ELF-1 (cell line): ENCODE data around the gene MEGF8.
"Not testable (repeated sequence)": the region's sequence is repeated elsewhere in the genome, so short reads cannot be mapped to it uniquely, and the experiment has no call there.

Experiments
- DNase-seq: peaks from one replicate; pipeline ENCODE4 v3.0.0-alpha.2; 2016; ENCODE audit warnings: low read depth, low spot score

MEGF8 gene

DNA sequence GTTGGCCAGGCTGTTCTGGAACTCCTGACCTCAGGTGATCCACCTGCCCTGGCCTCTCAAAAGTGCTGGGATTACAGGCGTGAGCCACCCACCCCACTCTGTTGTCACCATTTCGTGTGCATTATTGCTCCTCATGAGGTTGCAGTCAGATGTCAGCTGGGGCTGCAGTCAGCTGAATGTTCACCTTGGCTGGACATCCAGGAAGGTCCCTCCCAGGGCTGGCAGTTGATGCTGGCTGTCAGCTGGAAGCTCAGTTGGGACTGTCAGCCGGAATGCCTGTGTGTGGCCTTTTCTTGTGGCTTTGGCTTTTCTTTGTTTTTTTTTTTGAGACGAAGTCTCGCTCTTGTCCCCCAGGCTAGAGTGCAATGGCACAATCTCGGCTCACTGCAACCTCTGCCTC lies 6.6 kb downstream of the MEGF8 start:
- no peak for DNase-seq

DNA sequence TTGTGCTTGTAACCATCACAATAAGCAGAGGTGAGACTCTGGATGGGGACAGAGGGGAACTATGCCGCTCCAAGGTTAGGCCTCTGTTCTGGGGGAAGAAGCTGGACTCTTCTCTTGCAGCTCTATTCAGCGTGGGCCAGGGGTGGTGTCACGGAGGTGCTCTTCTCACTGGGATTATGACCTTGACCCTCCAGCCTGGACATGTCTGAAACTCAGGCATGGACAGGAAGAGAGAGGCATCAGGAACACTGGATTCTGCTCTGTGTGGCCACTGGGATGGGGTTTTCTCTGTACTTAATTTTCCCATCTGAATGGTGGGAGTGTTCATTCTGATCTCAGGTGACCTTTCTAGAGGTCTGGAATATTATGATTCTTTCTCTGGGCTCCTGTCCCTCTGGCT lies 7.6 kb downstream of the MEGF8 start:
- DNase-seq, result no peak

DNA sequence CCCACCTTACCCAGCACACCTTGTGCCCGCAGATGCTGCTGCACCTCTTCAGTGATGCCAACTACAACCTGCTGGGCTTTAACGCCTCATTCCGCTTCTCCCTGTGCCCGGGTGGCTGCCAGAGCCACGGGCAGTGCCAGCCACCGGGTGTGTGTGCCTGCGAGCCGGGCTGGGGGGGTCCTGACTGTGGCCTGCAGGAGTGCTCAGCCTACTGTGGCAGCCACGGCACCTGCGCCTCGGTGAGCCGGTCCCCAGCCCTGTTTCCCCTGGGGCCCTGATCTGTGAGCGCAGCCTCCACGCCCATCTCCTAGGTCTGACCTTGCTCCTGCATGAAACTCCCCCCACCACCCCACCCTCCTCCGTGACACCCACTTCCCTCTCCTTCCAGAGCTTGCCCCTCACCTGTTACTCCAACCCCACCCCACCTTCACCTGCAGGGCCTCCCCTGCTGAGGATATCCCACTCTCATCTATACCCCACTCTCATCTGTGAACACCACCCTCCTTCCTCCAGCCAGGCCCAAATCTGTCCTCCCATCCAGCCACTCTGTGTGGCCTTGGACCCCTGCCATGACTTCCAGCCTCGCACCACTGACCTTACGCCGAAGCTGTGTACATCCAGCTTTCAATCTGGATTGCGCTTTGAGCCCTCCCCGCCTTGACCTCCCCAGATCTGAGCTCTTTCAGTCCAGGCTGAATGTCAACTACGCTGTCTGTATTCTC lies 8.7 kb downstream of the MEGF8 start:
- no peak for DNase-seq

DNA sequence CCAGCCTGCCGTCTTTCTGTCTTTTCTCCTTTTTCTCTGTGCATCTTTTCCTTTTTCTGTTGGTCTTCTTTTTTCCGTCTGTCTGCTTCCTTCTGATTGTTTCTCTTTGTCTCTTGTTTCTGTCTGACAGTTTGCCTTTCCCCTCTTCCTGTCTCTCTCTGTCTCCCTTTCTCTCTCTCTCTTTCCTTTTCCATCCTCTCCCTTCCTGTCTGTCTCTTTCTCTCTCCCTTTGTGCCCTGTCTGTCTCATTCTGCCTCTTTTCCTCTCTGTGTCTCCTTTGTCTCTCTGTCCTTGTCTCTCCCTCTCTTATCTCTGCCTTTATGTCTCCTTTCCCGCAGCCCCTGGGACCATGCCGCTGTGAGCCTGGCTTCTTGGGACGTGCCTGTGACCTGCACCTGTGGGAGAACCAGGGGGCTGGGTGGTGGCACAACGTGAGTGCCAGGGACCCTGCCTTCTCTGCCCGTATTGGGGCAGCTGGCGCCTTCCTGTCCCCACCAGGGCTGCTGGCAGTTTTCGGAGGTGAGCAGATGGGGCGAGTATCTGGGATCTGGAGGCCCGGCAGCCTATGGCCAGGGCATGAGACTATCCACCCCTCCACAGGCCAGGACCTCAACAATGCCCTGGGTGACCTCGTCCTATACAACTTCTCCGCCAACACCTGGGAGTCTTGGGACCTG lies 9.4 kb downstream of the MEGF8 start:
- no peak for DNase-seq

DNA sequence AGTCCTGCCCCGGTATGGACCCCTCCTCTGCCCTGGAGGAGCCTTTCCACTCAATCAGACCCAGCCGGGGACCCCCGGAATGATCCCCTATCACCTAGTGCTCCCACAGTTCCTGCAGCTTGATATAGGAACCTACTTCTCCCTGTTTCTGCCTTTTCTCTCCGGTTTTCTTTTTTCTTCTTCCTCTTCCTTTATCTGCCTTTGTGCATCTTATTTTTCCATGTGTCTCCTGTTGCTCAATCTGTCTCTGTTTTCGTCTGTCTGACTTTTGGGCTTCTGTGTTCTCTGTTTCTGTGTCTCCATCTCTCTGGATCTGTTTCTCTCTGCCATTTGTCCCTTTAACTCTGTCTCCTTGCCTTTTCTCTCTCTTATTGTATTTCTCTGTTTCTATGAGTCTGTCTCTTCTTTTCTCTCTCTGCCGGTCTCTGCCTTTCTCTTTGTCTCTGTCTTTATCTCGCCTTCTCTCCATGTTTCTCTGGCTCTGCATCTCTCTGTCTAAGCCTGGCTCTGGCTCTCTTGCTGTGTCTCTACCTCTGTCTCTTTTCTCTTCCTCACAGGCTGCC lies 10.0 kb downstream of the MEGF8 start:
- no peak for DNase-seq

DNA sequence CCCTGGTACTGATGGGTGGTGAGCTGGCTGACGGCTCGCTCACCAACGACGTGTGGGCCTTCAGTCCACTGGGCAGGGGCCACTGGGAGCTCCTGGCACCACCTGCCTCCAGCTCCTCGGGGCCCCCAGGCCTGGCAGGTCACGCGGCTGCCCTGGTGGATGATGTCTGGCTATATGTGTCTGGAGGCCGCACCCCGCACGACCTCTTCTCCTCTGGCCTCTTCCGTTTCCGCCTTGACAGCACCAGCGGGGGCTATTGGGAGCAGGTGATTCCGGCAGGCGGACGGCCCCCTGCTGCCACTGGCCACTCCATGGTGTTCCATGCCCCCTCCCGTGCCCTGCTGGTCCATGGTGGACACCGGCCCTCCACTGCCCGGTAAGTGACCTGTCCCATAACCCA lies 10.5 kb downstream of the MEGF8 start:
- no peak for DNase-seq

DNA sequence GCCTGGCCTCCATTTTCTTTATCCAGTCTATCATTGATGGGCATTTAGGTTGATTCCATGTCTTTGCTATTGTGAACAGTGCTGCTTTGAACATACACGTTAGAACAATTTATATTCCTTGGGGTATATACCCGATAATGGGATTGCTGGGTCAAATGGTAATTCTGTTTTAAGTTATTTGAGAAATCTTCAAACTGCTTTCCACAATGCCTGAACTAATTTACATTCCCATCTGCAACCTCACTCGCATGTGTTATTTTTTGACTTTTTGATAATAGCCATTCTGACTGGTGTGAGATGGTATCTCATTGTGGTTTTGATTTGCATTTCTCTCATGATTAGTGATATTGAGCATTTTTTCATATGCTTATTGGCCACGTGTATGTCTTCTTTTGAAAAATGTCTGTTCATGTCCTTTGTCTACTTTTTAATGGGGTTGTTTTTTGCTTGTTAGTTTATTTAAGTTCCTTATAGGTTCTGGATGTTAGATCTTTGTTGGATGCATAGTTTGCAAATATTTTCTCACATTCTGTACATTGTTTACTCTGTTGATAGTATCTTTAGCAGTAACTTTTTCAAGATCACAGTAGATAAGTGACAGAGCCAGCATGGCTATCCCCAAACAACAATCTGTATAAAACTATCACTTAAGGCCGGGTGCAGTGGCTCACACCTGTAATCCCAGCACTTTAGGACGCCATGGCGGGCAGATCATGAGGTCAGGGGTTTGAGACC lies 13.9 kb downstream of the MEGF8 start:
- DNase-seq, result not testable (repeated sequence)

DNA sequence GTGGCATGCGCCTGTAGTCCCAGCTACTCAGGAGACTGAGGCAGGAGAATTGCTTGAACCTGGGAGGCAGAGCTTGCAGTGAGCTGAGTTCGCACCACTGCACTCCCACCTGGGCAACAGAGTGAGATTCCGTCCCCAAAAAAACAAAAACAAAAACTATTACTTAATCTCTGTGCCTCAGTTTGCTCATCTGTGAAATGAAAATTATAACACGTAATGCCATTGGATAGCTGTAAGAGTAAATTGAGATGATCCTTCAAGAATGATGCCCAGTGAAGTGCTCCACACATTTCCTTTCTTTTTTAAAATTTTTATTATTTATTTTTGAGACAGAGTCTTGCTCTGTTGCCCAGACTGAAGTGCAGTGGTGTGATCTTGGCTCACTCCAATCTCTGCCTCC lies 14.5 kb downstream of the MEGF8 start:
- not testable (repeated sequence) for DNase-seq

DNA sequence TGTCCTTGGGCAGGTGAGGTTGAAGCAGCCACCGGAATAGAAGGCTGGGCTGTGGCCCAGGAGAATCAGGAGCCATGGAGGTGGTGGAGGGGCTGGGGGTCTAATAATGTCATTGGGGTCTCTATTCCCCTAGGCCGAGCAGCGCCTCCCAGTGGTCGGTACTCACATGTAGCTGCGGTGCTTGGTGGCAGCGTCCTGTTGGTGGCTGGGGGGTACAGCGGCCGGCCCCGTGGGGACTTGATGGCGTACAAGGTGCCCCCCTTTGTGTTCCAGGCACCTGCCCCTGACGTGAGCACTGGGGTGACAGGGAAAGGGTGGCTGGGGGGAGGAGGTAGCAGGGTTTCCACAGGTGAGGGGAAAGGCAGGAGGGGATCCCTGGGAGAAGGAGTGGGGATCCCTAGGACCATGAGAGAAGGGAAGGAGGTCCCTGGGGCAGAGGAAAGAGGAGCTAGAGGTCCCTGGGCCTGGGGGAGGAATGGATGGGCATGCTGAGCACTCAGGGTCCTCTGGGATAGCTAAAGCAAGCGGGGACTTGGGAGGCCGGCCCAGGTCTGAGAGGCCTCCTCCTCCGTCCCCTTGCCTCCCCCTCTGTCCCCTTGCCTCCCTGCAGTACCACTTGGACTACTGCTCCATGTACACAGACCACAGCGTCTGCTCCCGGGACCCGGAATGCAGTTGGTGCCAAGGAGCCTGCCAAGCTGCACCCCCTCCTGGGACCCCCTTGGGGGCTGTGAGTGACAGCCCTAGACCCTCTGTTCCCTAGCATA lies 18.1 kb downstream of the MEGF8 start:
- no peak for DNase-seq

DNA sequence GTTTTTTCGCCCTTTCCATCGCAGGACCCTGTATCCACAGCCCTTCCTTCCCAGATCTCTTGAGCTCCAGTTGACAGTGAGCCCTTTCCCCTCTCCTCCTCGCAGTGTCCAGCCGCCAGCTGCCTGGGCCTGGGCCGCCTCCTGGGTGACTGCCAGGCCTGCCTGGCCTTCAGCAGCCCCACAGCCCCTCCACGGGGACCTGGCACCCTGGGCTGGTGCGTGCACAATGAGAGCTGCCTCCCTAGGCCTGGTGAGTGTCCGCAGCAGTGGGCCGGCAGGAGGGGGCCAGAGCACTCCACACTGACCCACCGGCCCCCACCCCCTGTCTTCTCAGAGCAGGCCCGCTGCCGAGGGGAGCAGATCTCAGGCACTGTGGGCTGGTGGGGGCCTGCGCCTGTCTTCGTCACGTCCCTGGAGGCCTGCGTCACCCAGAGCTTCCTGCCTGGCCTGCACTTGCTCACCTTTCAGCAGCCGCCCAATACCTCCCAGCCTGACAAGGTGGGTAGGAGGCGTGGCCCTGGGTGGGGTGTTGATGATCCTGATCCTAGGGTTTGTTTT lies 19.0 kb downstream of the MEGF8 start:
- no peak for DNase-seq

DNA sequence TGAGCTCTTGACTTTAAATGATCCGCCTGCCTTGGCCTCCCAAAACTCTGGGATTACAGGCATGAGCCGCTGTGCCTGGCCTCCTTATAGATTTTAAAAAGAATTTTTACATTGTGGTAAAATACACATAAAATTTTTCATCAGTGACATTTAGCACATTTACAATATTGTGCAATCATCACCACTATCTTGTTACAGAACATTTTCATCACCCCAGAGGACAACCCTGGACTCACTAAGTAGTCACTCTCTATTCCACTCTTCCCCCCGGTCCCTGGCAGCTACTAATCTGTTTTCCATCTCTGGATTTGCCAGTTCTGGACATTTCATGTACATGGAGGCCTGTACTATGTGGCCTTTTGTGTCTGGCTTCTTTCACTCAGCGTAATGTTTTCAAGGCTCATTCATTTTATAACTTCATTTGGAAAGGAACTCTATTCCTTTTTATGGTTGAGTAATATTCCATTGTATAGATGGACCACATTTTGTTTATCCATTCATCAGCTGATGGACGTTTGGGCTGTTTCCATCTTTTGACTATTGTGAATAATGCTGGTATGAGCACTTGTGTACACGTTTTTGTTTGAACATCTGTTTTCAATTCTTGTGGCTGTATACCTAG lies 19.9 kb downstream of the MEGF8 start:
- no peak for DNase-seq

DNA sequence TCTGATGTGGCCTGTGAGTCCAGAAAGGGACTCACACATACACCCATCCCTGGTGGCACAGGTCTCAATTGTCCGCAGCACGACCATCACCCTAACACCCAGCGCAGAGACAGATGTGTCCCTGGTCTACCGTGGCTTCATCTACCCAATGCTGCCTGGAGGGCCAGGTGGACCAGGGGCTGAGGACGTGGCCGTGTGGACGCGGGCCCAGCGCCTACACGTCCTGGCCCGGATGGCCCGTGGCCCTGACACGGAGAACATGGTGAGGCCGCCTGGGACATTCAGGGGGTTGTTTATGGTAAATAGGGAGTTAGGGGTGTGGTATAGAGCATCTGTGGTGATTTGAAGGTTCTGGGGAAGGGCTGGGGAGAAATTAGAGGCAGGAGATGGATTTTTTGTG lies 22.8 kb downstream of the MEGF8 start:
- DNase-seq, result no peak

DNA sequence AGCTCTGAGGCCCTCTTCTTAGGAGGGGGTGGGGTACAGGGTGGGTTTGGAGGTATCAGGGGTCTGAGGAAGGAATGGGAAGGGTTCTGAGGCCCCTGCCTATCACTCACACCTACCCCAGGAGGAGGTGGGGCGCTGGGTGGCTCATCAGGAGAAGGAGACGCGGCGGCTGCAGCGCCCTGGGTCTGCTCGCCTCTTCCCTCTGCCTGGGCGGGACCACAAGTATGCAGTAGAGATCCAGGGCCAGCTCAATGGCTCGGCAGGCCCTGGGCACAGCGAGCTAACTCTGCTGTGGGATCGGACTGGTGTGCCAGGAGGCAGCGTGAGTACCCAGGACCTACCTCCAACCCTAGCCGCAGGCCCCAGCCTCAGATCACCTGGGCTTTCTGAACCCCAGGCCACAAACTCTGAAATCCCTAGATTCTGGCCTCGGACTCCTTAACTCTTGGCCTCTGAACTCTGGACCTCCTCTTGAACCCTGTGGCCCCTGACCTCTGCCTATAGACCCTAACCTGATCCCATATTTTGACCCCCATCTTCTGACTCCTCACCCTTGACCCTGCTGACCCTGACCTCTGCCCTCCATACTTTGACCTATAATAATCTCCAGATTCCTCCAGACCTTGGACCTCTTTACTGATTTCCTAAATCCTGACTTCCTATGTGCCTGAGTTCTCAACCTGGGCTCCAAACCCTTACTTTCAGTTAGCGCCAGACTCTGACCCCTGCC lies 24.1 kb downstream of the MEGF8 start:
- no peak for DNase-seq

DNA sequence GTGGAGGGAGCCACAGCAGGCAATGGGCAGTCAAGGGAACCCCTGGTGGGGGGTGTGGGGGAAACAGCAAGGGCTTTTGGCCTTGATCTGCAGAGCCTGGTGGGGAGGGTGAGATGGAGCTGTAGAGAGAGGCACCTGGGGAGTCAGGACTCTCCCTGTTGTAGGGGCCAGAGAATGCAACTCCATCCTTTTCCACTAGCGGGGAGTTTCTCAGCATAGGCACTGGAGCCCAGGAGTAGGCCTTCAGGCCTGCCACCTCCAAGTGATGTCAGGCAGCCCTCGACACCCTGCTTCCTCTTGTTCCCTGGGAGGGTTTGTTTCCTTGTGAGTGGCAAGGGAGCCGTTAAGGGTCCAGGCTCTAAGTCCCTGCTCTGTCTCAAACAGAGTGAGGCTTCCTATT lies 25.0 kb downstream of the MEGF8 start:
- DNase-seq, result no peak

DNA sequence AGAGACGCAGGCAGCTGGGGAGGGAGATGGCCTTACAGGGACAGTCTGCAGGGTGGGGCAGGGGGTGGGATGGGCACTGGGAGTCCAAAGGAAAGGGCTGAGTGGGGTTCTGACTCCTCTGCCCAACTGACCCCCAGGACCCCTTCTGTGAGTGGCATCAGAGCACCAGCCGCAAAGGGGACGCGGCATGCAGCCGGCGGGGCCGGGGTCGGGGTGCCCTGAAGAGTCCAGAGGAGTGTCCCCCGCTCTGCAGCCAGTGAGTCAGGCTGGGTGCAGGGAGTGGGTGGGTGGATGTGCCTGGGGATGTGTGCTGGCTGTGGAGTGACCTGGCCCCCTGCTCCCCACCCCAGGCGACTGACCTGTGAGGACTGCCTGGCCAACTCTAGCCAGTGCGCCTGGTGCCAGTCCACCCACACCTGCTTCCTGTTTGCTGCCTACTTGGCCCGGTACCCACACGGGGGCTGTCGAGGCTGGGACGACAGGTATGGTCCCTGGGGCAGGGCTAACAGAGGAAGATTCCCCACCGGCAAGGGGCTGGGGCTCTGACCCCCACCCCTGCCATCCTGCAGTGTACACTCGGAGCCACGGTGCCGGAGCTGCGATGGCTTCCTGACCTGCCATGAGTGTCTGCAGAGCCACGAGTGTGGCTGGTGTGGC lies 25.8 kb downstream of the MEGF8 start:
- no peak for DNase-seq

DNA sequence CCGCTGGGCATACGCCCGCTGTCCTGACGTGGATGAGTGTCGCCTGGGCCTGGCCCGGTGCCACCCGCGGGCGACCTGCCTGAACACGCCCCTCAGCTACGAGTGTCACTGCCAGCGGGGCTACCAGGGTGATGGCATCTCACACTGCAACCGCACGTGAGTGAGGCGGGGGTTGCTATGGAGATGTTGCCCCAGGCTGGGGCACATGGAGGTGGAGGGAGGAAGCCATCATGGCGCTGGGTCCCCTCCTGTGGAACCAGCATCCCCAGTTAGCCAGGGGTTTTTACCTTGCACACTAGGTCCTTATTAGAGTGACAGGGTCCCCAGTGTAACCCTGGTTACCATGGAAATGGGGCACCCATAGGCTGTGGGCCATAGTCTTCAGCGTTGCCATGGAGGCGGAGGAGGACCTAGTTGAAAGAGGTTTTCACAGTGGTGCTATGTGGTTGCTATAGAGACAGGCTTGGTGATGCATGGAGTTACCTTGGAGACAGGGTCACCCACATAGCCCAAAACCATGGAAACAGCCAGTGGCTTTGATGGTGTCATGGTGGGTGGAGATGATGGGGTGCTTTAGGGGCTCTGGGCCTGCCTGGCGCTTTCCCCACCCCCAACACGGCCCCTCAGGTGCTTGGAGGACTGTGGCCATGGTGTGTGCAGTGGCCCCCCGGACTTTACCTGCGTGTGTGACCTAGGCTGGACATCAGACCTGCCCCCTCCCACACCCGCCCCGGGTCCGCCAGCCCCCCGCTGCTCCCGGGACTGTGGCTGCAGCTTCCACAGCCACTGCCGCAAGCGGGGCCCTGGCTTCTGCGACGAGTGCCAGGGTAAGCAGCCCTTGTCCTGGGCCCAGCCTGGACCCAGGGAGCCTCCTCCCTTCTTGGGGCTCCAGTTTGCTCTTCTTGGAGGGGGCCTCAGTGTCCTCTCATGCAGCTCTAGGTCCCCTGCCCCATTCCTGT lies 27.1 kb downstream of the MEGF8 start:
- no peak for DNase-seq

DNA sequence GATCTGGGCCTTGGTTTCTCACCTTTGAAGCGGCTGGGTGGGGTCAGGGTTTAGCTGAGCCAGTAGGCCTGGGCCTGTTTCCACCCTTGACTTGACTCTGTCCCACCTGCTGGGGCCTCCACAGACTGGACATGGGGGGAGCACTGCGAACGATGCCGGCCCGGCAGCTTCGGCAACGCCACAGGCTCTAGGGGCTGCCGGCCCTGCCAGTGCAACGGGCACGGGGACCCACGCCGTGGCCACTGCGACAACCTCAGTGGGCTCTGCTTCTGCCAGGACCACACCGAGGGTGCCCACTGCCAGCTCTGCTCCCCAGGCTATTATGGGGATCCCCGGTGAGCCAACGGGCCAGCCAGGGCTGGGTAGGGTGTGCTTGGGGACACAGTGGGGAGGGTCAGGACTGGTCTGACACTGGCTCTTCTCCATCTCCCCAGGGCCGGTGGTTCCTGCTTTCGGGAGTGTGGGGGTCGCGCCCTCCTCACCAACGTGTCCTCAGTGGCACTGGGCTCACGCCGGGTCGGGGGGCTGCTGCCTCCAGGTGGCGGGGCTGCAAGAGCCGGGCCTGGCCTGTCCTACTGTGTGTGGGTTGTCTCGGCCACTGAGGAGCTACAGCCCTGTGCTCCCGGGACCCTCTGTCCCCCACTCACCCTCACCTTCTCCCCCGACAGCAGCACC lies 28.0 kb downstream of the MEGF8 start:
- DNase-seq, result no peak

DNA sequence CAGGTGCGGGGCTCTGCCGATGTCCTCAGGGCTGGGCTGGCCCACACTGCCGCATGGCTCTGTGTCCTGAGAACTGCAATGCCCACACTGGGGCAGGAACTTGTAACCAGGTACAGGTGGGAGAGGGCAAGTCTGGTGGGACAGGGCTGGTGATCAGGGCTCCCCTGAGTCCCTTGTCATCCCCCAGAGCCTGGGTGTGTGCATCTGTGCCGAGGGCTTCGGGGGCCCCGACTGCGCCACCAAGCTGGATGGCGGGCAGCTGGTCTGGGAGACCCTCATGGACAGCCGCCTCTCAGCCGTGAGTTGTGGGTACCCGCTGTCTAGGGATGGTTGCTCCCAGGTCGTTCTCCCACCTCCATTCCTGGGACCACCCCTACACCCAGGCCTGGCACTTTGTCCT lies 30.5 kb downstream of the MEGF8 start:
- DNase-seq, result no peak
